Upper lobe of left lung (tissue), 6 donors: Measurements from ENCODE around the gene ARHGEF17. TPM values are rescaled to one million over a fixed set of nuclear protein-coding genes. Genes with fewer than 3 reads are reported as not detected.
A peak's percentile ranks its signal among the peaks of the same experiment; 100 is the strongest.

Source experiments
- ATAC-seq, 2 donors: fragments of 200-7000 bp; cut with Tn5 transposase; one replicate each; pipeline ENCODE4 v1.9.1; 2022; ENCODE audit warnings: mild to moderate bottlenecking in 2 of 2, moderate library complexity in 2 of 2; ENCODE audit not compliant: low FRiP score in 2 of 2
- DNase-seq, 2 donors: peaks; one replicate each; pipeline ENCODE4 v3.0.0-alpha.2; 2019 to 2020
- H3K27ac ChIP-seq, 4 donors: fragments of 200-600 bp; sonication (generic); one replicate each; pipeline ENCODE4 v1.5.1; 2016 to 2019
- H3K27me3 ChIP-seq, 4 donors: fragments of 200-600 bp; sonication (generic); one replicate each; pipeline ENCODE4 v1.5.1; 2017 to 2019
- H3K36me3 ChIP-seq, 4 donors: fragments of 200-600 bp; sonication (generic); one replicate each; pipeline ENCODE4 v1.5.1; 2016 to 2019
- H3K4me1 ChIP-seq, 4 donors: fragments of 200-600 bp; sonication (generic); one replicate each; pipeline ENCODE4 v1.5.1; 2018 to 2019
- H3K4me3 ChIP-seq, 4 donors: fragments of 200-600 bp; sonication (generic); one replicate each; pipeline ENCODE4 v1.5.1; 2017 to 2019; ENCODE audit warnings: mild to moderate bottlenecking in 2 of 4, moderate library complexity in 1 of 4
- H3K9me3 ChIP-seq, 4 donors: fragments of 200-600 bp; sonication (generic); one replicate each; pipeline ENCODE4 v1.5.1; 2018 to 2019
- EP300 ChIP-seq, 4 donors: sonication (generic); formaldehyde crosslinking; IDR thresholded peaks; one replicate each; pipeline ENCODE4 v1.5.1; 2017; ENCODE audit warnings: antibody characterized with exemption in 4 of 4, control low read depth in 2 of 4
- POLR2A ChIP-seq, 4 donors: fragments of 450-650 bp; IDR thresholded peaks; one replicate each; pipeline ENCODE4 v1.5.1; 2016 to 2017; ENCODE audit warnings: antibody characterized with exemption in 4 of 4, mild to moderate bottlenecking in 2 of 4
- POLR2AphosphoS5 ChIP-seq, 2 donors: sonication (generic); formaldehyde crosslinking; IDR thresholded peaks; one replicate each; pipeline ENCODE4 v1.5.1; 2017; ENCODE audit warnings: antibody characterized with exemption in 2 of 2
- WGBS, 2 donors: methylation state at CpG; one replicate each; pipeline ENCODE4 v1.1.5; 2017 to 2018; 5-methylcytosine and 5-hydroxymethylcytosine counted together
- total RNA-seq, 6 donors: library from RNA; depleted of rRNA in 4 of 6; stranded (reverse); fragments of >200 nt in 4 of 6; gene quantifications; one replicate each; pipeline versions ENCODE4 v1.1.0 to v1.2.1, GENCODE V29; 2016 to 2021
- TF ChIP-seq, protein P1 (sequence below), 6 experiments: fragments of 450-650 bp in 4 of 6; fragments of 200-600 bp in 2 of 6; sonication (generic) in 2 of 6; IDR thresholded peaks; one replicate each; pipeline ENCODE4 v1.5.1; 2016 to 2019; ENCODE audit warnings: antibody characterized with exemption in 6 of 6
- donor health status: DM: no; HTN: no; CAD: no; lungs with moderate emphysema.
- donor health status: DM: no; HTN: yes; CAD: no; lungs with severe emphysema.

The ARHGEF17 gene
- total RNA-seq, 6 donors from 2014 or later, result 48.1 to 140 (median 65.1) TPM

DNA sequence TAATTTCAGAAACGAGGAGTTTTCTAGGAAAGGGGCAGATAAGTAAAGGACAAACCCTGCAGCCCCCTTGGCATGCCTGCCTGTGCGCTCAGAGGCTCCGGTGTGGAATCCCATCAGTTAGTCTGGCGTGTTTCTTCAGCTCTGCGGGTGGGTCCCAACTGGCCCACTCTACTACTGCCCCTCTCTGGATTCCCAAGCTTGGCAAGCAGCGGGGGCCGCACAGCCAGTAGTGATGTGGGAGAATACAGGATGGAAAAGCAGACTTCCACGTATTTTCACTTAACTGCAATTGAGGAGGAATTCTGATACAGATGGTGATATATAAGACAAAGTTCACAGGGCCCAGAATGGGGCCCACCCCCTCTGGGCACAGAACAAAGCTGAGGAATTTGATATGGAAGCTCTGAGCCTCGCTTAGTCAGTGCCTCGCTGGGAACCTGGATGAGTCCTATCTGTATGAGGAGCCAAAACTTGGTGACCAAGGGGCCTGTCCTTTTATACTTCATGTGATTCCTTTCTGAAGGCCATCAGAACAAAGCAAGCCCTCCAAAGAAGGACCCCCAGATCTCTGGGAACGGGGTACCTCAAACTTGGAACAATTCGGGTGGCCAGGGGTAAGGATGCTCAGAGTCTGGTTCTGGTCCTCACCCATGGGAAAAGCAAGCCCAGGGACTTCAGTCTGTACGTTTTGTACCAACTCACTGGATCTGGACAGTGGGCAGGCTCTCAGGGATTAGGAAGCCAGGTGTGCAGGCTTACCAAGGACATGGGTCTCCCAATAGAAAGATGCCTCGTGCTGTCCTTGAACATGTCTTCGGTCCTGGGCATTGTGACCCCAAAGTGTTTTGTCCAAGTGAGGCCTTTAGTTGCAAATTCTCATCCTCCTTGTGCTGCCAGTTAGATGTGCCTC is 94.1 kb downstream of the ARHGEF17 start:
- Histone ChIP-seq H3K9me3 (no peaks in the 10 kb centered on the region), H3K27ac (no peak overlapping the region), H3K4me3 (no peak overlapping the region), H3K36me3 (peaks cover 0 to 14% (median 4%) of the 10 kb centered on the region in 4 donors), H3K4me1 (no peaks in the 10 kb centered on the region), H3K27me3 (no peaks in the 10 kb centered on the region)
- DNase-seq, result no peak
- ATAC-seq, result no peak
- TF ChIP-seq, protein P1, sequence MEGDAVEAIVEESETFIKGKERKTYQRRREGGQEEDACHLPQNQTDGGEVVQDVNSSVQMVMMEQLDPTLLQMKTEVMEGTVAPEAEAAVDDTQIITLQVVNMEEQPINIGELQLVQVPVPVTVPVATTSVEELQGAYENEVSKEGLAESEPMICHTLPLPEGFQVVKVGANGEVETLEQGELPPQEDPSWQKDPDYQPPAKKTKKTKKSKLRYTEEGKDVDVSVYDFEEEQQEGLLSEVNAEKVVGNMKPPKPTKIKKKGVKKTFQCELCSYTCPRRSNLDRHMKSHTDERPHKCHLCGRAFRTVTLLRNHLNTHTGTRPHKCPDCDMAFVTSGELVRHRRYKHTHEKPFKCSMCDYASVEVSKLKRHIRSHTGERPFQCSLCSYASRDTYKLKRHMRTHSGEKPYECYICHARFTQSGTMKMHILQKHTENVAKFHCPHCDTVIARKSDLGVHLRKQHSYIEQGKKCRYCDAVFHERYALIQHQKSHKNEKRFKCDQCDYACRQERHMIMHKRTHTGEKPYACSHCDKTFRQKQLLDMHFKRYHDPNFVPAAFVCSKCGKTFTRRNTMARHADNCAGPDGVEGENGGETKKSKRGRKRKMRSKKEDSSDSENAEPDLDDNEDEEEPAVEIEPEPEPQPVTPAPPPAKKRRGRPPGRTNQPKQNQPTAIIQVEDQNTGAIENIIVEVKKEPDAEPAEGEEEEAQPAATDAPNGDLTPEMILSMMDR (IDR thresholded peaks at IDR 0.05), result no peak
- TF ChIP-seq POLR2A (IDR thresholded peaks at IDR 0.05) (no peak), EP300 (IDR thresholded peaks at IDR 0.05) (no peak), POLR2AphosphoS5 (IDR thresholded peaks at IDR 0.05) (no peak)
- WGBS, 2 donors, result 88 to 91% methylated on average over 8 to 15 of the region's 15 CpGs

DNA sequence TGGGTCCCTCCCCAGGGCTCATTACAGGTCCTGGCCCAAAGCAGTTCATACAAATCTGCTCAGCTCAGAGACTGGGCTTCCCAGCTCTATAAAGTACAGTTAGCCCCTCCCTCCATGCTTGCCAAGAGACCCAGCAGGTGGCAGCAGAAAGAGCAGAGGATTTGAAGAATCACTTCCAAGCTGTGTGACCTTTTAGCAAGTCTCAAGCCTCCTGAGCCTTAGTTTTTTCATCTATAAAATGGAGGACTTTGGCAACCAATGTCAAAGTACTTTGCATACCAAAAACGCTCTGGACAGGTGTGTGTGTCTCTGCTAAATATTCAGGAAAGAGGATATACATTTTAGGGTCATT is 94.7 kb downstream of the ARHGEF17 start:
- Histone ChIP-seq H3K9me3 (no peaks in the 10 kb centered on the region), H3K36me3 (peaks cover 0 to 20% (median 6%) of the 10 kb centered on the region in 4 donors), H3K27ac (no peak overlapping the region), H3K27me3 (no peaks in the 10 kb centered on the region), H3K4me3 (no peak overlapping the region), H3K4me1 (no peaks in the 10 kb centered on the region)
- DNase-seq (no peak), ATAC-seq (no peak)
- TF ChIP-seq POLR2AphosphoS5 (IDR thresholded peaks at IDR 0.05), result no peak
- TF ChIP-seq, protein P1 (IDR thresholded peaks at IDR 0.05), result no peak
- WGBS, 2 donors, result 75 to 89% methylated on average over 1 of the region's 1 CpG

DNA sequence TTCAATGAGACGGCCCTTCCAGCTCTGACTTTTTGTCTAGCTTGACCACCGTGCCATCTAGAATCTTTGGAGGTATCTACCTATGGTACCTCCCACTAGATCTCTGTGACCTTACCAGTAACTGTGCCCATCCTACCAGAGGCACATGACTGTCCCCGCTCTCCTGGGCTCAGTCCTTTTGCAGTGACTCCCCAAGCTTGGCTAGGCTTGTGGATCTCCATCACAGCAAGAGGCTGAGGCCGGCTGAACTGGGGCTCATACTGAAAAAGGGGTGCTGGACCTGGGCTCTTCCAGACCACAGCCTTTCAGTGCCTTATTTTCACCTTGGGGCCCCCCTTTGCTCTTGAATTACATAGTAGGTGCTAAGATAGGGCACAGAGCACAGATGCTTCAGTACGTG is 95.5 kb downstream of the ARHGEF17 start:
- Histone ChIP-seq H3K4me3 (no peak overlapping the region), H3K27me3 (no peaks in the 10 kb centered on the region), H3K4me1 (no peaks in the 10 kb centered on the region), H3K27ac (no peak overlapping the region), H3K9me3 (no peaks in the 10 kb centered on the region), H3K36me3 (peaks cover 0 to 20% (median 6%) of the 10 kb centered on the region in 4 donors)
- no peak for ATAC-seq
- TF ChIP-seq, protein P1 (IDR thresholded peaks at IDR 0.05), result no peak
- TF ChIP-seq POLR2A (IDR thresholded peaks at IDR 0.05) (no peak), POLR2AphosphoS5 (IDR thresholded peaks at IDR 0.05) (no peak), EP300 (IDR thresholded peaks at IDR 0.05) (no peak)
- WGBS, 2 donors, result 89 to 94% methylated on average over 4 to 5 of the region's 5 CpGs
- no peak for DNase-seq

DNA sequence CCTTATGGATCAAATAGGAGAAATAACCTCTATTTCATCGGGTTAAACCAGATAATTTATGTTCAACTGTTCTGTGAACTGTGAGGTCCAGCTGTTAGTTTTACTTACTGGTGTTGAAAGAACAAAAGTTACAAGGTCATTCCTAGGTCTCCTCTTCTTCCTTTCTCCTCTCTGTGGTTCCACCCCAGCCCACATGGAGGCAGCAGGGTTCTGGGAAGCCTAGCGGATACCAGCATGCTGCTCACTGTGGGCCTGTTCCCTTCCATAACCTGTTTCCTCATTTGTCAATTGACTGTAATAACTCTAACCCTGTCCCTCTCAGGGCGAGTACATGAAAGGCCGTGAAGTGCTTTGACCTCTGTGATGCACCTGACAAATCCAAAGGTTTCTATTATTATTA is 96.0 kb downstream of the ARHGEF17 start:
- WGBS, 2 donors, result 37 to 47% methylated on average over 4 of the region's 4 CpGs
- Histone ChIP-seq H3K36me3 (peaks cover 0 to 22% (median 8%) of the 10 kb centered on the region in 4 donors), H3K27me3 (no peaks in the 10 kb centered on the region), H3K4me3 (no peak overlapping the region), H3K27ac (no peak overlapping the region), H3K9me3 (no peaks in the 10 kb centered on the region), H3K4me1 (no peaks in the 10 kb centered on the region)
- ATAC-seq (peak; percentile 82 to 84), DNase-seq (peak in 1 of 2 donors; percentile 78)
- TF ChIP-seq EP300 (IDR thresholded peaks at IDR 0.05) (no peak), POLR2A (IDR thresholded peaks at IDR 0.05) (no peak)
- TF ChIP-seq, protein P1 (IDR thresholded peaks at IDR 0.05), result peak; percentile 38 to 78 (median 59)
